Stimulated activated CD4-positive, alpha-beta T cell treated with anti-CD3 and anti-CD28 coated beads, Interleukin-12 subunit alpha, Interleukin-12 subunit beta, amount 100 ng/mL, for 24 hours (primary cell): Measurements from ENCODE around the gene NCAPD3.

ENCODE experiments used
- DNase-seq, 2 experiments: peaks; one replicate each; pipeline ENCODE4 v3.0.0-alpha.2; 2020; ENCODE audit warnings: low read depth in 2 of 2

NCAPD3 gene

DNA sequence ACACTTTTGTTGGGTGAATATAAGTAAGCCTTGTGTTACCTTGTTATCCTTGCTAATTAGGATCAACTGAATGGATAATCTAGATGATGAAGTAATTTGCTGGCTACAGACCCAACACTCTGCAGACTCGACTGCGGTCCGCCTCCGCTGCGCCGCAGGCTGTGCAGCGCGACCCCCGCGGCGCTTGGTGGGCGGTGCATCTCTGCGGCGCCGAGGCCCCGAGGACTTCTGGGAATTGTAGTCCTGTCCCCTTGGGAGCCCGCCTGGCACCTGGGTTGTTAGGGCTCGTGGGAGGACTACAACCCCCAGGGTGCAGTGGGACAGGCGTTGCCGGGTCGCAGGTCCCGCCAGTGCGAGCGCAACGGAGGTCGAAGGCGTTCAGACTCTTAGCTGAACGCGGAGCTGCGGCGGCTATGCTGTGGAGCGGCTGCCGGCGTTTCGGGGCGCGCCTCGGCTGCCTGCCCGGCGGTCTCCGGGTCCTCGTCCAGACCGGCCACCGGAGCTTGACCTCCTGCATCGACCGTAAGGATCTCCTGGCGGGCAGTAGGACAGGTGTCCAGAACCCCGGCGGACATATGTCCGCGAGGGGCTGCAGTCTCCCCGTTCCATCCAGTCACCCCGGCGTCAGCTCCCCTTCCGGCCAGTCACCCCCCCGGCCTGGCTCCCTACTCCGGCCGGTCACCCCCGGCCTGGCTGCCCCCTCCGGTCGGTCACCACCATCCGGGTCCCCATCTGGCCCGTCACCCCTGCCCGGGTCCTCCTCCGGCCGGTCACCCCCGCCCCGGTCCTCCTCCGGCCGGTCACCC is 29.6 kb upstream of the NCAPD3 start, which contains the start of the genes ACAD8 and THYN1:
Gene ACAD8 (plus strand): TSS at position 381 of the 806 bp plus-strand sequence. CDS start 33 bp downstream, at position 414.
Gene THYN1 (minus strand): TSS at position 165 of the 806 bp plus-strand sequence. CDS start 470 bp downstream, outside the sequence.
- DNase-seq, result peak; percentile 92 to 93

DNA sequence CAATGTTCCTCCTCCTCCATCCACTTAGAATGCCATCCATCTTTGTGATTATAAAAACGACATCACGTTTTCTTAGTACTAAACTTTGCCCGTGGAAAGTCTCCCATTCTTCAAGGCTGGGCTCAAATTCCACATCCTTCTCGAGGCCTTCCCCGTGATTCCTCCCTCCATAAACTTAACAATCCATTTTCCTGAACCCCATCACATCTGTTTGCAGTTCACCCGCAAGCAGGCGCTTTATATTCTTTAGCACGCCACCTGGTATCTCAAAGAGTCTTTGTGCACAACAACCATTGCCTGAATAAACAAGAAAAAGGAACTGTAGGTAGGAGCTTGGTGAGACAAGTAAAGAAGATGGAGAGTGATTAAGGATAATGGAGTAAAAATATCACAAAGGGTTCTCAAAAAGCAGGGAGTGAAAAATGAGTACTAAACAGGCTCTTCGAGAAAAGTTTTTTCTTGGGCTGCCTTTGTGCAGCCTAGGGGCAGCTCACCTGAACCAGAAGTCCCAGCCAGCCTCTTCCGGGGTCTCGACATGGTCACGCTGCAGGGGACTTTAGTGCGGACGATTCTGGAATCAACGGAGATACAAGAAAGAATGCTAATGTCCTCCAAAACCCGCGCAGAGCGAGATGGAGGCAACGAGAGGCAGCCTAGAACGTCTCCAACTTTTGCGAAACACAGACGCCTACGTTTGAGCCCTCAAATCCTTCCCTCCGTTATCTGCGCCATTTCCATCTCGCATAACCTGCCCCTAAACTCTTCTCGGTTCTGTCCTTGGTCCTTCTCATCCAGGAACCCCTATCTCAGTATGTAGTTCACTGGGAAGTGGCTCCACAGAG is 28.8 kb upstream of the NCAPD3 start:
- peak in 1 of 2 experiments; percentile 15 for DNase-seq

- DNase-seq, result no peak
Measured at GRCh38 chr11:134250675-134251074, 26.9 kb upstream of the NCAPD3 start.

DNA sequence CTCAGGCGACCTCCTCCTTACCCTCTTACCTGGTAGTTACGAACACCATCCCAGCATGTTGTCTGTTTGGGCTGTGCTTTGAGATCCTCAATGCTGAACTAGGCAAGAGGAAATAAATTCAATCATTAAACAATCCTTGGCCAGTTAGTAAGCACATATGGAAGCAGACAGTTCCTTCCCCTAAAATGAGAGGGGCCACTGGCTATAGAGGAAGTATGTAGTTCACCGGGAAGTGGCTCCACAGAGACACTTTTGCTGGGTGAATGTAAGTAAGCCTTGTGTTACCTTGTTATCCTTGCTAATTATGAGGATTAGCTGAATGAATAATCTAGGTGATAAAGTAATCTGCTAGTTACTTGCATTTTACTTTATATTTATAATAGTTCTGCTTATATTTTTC is 26.5 kb upstream of the NCAPD3 start:
- no peak for DNase-seq

DNA sequence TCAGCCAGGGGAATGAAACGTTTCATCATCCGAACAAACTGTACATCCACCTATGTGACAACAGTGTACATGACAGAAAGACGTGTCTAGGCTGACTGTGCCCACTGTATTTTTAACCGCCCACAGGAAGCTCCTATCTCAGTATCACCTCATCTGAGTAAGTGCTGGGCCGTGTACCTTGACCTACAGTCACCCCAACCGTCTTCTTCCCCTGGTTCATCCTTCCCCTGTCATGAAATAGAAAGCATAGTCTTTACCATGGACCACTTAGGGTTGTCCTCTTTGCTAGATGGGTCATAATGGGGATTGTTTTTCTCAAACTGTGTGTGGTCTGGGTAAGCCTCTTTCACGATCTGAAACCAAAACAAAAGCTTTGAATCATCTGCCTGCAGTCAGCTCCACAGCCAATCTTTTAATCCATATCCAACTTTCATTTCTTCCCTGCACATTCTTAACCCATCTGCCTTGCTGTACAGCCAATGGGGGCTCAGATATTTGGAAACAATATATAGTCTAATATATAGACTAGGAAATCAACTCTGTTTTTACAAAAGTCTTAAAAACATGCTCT is 25.2 kb upstream of the NCAPD3 start:
- DNase-seq, result no peak

DNA sequence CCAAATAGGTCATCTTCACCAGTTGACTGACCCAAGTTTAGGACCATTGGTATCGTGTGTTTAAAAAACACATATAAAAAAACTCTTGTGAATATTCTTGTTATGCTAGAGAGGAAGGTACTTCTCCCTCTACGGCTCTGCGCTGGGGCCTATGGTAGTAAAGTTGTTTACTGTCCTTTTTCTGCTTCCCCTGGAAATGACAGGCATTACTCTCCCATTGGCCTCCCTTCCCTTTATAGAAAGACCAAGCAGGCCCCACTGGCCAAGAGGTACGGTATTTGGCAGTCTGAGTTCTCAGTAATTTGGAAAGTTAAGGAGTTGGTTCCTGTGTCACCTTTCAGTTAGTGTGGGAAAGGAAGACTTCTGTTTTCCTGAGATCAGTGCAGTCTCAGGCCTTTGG is 22.9 kb upstream of the NCAPD3 start:
- no peak for DNase-seq

GRCh38 chr11:134246100-134246499 is 22.3 kb upstream of the NCAPD3 start:
- no peak for DNase-seq

- no peak for DNase-seq
Measured at GRCh38 chr11:134245434-134245833, 21.7 kb upstream of the NCAPD3 start.

GRCh38 chr11:134244593-134244992 is 20.8 kb upstream of the NCAPD3 start:
- no peak for DNase-seq

DNA sequence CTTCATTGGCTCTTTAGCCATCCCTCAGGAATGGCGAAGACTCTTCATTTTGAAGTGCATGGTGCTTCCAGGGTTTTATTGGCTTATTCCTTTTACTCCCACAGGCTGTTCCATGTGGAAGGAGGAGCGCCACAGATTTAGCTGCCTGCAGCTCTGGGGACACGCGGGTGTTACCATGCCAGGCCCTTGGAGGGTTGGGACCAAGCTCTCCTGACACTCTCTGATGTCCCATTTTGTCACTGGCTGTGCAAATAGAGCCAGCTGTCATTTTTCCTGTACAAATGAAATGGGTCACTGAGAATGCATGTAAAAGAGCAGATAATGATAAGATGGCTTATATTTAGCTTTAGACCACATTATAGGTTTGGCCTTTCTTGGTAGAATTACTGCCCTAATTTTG is 20.1 kb upstream of the NCAPD3 start:
- no peak for DNase-seq

- no peak for DNase-seq
Measured at GRCh38 chr11:134242376-134242775, 18.6 kb upstream of the NCAPD3 start.

GRCh38 chr11:134240592-134240991 is 16.8 kb upstream of the NCAPD3 start:
- no peak for DNase-seq

DNA sequence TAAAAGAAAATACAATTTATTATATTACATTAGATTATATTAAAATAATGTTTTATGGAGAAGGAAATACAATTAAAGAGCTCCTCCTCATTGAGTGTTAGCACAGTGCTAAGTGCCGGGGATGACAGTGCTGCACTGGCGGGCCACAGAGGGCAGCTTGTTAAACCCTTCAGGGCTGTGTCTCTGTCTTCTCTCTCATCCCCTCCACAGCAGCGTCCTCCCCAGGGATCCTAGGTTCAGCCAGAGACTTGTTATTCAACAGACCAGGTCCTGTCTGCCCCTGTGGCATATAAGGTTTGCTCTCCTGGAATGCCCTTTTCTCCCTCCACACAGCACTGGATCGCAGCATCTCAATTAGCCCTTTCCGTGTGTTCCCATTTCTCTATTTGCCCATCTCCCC is 15.2 kb upstream of the NCAPD3 start:
- DNase-seq, result no peak

DNA sequence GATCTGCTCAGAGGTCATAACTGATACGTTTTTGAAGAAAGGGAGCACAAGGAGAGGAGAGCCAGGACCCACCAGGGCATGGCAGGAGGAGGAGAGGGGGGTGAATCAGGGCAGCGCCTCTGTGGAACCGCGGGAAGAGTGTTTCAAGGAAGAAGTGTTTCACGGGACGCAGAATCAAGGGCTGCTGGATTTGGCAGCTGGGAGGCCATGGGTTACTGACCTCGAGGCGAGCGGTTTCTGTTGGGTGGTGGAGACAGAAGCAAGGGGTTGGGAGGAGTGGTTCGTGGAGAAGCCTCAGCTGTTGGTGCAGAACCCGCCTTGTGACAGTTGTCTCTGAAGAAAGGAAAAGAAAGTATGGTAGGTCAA is 13.8 kb upstream of the NCAPD3 start:
- no peak for DNase-seq

DNA sequence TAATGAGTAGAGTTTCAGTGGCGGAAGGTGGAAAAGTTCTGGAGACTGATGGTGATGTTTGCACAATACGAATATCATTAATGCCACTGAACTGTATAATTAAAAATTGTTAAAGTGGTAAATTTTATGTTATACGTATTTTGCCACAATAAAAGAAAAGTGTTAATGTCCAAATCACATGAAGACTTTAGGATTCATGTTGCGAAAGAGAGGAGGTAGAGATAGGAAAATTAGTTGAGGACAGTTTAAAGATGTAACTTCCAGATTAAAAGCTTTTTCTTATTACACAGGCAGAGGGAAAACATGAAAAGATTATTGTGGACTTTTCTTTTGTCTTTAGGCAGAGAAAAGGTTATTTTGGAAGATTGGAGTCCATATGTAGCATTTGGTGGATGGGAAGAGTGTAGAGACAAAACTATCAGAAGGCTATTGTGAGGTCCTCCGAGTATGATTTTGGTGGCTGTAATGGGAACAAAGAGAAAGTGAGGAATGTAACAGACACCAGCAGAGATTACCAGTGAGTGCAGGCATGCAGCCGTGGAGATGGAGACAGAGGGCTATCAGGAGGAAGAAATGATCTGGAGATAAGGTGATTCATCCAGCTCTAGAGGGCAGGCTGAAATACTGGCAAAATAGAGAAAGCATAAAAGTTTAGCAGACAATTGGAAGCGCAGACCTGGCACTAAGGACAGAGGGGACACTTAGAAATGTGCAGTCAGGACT is 13.2 kb upstream of the NCAPD3 start:
- no peak for DNase-seq

DNA sequence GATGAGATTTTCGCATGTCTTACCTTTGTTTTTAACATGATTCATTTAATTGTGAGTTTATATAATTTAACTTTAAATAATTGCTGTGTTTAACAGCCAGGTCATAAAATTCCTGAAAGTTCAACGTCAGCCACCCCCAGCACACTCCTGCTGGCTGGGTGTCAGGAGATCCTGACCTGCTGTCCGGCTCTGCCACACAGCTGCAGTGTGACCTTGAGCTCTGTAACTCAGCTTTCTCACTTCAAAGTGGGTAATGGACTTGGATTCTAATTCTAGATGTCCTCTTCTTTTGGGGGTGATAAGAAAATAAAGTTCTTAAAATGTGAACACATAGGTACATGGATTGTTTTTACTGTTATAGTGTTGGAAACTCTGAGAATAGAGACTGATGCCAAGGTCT is 11.6 kb upstream of the NCAPD3 start:
- no peak for DNase-seq

GRCh38 chr11:134233729-134234179 is 10.0 kb upstream of the NCAPD3 start:
- DNase-seq, result no peak

DNA sequence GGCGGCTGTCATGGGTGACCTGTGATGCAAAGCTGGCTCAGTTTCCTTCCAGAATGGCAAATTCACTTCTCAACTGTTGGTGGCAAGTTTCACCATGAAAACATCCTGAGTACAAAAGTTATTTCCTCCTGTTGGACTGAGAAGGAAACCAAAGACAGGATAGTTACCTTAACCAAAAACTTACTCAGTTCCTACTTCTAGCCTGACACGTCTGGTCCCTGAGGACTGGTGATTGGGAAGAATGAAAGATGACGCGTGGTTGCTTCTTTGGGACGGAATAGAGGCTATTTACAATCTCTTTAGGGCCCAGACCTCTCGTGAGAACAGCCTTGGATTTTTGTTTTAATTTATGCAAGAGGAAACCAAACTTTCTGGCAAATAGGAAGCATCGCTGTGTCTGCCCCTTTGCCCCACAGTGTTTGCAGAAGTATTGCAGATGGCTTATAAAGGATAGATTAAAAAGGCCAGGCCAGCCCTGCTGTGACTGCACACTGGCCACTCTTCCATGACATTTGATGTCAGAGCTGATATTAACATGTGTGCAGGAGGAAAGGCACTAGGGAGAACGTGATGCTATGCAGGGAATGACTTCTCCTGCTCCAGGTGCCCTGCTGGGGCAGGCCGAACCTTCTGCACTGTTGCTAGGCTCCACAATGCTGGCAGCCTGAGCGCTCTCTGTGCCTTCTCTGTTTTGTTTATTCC is 8.3 kb upstream of the NCAPD3 start:
- no peak for DNase-seq

DNA sequence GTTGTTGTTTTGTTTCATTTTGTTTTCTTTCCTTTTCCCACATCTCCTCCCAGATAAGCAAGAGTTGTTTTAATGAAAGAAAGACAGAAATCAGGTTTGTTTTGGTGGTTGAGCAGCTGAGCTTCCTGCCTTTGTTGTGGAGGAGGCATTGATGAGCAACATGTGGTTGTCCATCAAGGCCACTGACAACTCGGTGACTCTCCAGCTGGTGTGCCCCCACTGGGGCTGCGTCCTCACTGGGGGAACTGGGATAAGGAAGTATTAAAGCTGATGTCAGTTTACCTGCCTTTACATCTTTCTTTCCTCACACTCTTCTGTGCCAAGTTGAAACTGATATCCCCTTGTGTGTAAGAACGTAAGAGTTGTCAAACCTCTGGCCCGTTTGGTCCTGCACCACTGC is 6.6 kb upstream of the NCAPD3 start:
- DNase-seq, result no peak

- no peak for DNase-seq
Measured at GRCh38 chr11:134229126-134229790, 5.5 kb upstream of the NCAPD3 start.

DNA sequence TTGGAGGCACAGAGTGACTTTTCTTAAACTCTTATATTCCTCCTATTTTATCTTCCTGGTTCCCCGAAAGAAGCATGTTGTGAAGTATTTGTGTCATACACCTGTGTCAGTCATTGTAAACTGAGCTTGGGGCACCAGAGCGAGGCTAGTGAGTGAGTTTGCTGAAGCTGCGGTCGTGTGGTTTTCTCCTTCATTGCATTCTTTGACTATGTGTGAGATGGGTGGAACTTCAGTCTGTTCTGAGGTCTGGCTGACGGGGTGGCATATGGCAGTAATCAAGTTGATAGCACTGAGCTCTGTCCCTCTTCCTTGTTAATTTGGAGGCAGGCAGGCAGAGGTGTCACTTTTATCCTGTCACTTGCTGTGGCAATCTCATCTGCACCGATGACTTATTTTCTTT is 4.9 kb upstream of the NCAPD3 start:
- DNase-seq, result no peak
